ENCODE results near the gene PLAC8L1. TPM values are rescaled to one million over a fixed set of nuclear protein-coding genes. Genes with fewer than 3 reads are reported as not detected.

The PLAC8L1 gene
- total RNA-seq, 1 experiment from 2014 or later, result 0.49 TPM

DNA sequence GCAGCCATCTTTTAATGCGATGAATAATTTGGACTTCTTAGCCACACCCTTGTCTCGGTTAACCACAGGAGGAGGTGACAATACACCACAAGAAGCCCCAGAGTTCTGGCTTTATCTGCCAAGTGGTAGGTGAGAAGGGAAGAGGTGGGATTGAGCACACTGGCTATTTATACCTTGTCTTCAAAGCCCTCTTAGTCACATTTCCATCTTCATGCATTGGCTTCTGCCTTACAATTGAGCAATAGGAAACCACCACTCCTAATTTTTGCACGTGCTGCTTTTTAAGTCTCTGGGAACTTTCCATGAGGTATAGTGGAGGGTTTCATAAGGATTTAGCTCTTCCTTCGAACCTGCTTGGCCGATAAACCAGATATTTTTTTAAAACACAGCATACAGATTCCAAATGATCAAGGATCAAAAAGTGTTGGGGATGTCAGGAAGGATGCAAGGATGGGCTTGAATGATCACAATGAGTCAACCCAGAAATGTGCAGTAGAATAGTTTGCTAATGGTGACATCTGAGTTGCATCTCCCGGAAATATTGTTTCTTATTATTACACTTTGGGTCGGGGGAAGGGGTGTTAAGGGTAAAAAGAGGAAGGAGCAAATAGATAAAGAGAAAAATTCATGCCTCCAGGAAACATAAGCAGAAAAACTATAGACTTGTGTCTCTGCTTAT, 25.5 kb downstream of the PLAC8L1 start:
- in situ Hi-C loops (cut with HindIII; ENCODE audit: low pct_unique_long_range_greater_than_20kb, low sequenced_read_pairs), result no loop called here

DNA sequence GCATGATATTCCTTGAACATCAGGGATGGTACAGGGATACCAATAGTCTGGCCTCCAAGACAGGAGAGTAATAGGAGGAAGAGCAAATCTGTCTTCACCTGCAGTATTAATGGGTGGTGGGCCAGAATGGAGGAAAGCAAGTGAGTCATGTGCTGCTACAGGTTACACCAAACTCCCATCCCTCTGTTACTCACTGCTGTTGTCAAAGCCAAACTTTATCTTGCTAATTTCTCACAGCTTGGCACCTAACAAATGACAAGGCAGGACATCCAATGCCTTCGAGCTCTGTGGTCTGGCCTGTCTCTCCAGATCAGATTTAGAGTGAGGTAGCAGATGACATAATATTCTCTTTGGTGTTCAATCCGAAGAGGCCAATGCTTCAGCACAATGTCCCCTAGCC, 26.8 kb downstream of the PLAC8L1 start:
- no peak for TF ChIP-seq POLR2AphosphoS5 (IDR thresholded peaks at IDR 0.05; ENCODE audit: low read depth, low read length)
- TF ChIP-seq, protein P1, sequence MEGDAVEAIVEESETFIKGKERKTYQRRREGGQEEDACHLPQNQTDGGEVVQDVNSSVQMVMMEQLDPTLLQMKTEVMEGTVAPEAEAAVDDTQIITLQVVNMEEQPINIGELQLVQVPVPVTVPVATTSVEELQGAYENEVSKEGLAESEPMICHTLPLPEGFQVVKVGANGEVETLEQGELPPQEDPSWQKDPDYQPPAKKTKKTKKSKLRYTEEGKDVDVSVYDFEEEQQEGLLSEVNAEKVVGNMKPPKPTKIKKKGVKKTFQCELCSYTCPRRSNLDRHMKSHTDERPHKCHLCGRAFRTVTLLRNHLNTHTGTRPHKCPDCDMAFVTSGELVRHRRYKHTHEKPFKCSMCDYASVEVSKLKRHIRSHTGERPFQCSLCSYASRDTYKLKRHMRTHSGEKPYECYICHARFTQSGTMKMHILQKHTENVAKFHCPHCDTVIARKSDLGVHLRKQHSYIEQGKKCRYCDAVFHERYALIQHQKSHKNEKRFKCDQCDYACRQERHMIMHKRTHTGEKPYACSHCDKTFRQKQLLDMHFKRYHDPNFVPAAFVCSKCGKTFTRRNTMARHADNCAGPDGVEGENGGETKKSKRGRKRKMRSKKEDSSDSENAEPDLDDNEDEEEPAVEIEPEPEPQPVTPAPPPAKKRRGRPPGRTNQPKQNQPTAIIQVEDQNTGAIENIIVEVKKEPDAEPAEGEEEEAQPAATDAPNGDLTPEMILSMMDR (IDR thresholded peaks at IDR 0.05), result no peak
- no peak for TF ChIP-seq TCF7L2 (IDR thresholded peaks at IDR 0.05; ENCODE audit: low read depth, low read length)
- TF ChIP-seq SIN3A (IDR thresholded peaks at IDR 0.05; ENCODE audit: borderline replicate concordance, insufficient read depth, low read depth, low read length), result no peak
- TF ChIP-seq, protein P2, sequence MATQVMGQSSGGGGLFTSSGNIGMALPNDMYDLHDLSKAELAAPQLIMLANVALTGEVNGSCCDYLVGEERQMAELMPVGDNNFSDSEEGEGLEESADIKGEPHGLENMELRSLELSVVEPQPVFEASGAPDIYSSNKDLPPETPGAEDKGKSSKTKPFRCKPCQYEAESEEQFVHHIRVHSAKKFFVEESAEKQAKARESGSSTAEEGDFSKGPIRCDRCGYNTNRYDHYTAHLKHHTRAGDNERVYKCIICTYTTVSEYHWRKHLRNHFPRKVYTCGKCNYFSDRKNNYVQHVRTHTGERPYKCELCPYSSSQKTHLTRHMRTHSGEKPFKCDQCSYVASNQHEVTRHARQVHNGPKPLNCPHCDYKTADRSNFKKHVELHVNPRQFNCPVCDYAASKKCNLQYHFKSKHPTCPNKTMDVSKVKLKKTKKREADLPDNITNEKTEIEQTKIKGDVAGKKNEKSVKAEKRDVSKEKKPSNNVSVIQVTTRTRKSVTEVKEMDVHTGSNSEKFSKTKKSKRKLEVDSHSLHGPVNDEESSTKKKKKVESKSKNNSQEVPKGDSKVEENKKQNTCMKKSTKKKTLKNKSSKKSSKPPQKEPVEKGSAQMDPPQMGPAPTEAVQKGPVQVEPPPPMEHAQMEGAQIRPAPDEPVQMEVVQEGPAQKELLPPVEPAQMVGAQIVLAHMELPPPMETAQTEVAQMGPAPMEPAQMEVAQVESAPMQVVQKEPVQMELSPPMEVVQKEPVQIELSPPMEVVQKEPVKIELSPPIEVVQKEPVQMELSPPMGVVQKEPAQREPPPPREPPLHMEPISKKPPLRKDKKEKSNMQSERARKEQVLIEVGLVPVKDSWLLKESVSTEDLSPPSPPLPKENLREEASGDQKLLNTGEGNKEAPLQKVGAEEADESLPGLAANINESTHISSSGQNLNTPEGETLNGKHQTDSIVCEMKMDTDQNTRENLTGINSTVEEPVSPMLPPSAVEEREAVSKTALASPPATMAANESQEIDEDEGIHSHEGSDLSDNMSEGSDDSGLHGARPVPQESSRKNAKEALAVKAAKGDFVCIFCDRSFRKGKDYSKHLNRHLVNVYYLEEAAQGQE (IDR thresholded peaks at IDR 0.05; ENCODE audit: insufficient read depth in 1 of 2, low read depth in 2 of 2, low read length in 1 of 2), result no peak
- no peaks in the 10 kb centered on the region for H3K36me3 ChIP-seq (ENCODE audit: control insufficient read depth, insufficient read depth, low read length)
- H3K9me3 ChIP-seq (ENCODE audit: control insufficient read depth, insufficient read depth, low read depth, low read length), result no peaks in the 10 kb centered on the region
- in situ Hi-C loops (cut with HindIII; ENCODE audit: low pct_unique_long_range_greater_than_20kb, low sequenced_read_pairs) (no loop called here), intact Hi-C loops (cut with micrococcal nuclease; ENCODE audit: unreplicated experiment) (no loop called here)
- BruUV-seq (replicated peaks), result no TSS peak
- H3K27me3 ChIP-seq (ENCODE audit: control insufficient read depth, insufficient read depth, low read length), result no peaks in the 10 kb centered on the region
- H3K27ac ChIP-seq (ENCODE audit: low read length), result no peak overlapping the region
- no peak for ATAC-seq
- DNase-seq (ENCODE audit: low read depth, low spot score), result no peak
- H3K4me1 ChIP-seq (ENCODE audit: control insufficient read depth, insufficient read depth, low read length), result no peaks in the 10 kb centered on the region
- H3K4me3 ChIP-seq (ENCODE audit: low read depth in 2 of 2, low read length in 2 of 2), result no peak overlapping the region
- ChIA-PET POLR2A (no interaction called here), CTCF (no interaction called here)

More for the DNA sequence above, 25.5 kb downstream of the PLAC8L1 start:
- Histone ChIP-seq H3K27me3 (ENCODE audit: control insufficient read depth, insufficient read depth, low read length) (no peaks in the 10 kb centered on the region), H3K36me3 (ENCODE audit: control insufficient read depth, insufficient read depth, low read length) (no peaks in the 10 kb centered on the region), H3K9me3 (ENCODE audit: control insufficient read depth, insufficient read depth, low read depth, low read length) (no peaks in the 10 kb centered on the region), H3K4me3 (ENCODE audit: low read depth in 2 of 2, low read length in 2 of 2) (no peak overlapping the region), H3K4me1 (ENCODE audit: control insufficient read depth, insufficient read depth, low read length) (no peaks in the 10 kb centered on the region), H3K27ac (ENCODE audit: low read length) (no peak overlapping the region)
- ATAC-seq, result no peak
- no TSS peak for BruUV-seq (replicated peaks)
- DNase-seq (ENCODE audit: low read depth, low spot score), result no peak
- TF ChIP-seq, protein P1 (IDR thresholded peaks at IDR 0.05), result no peak
- TF ChIP-seq POLR2AphosphoS5 (IDR thresholded peaks at IDR 0.05; ENCODE audit: low read depth, low read length) (no peak), SIN3A (IDR thresholded peaks at IDR 0.05; ENCODE audit: borderline replicate concordance, insufficient read depth, low read depth, low read length) (no peak), TCF7L2 (IDR thresholded peaks at IDR 0.05; ENCODE audit: low read depth, low read length) (no peak)
- TF ChIP-seq, protein P2 (IDR thresholded peaks at IDR 0.05; ENCODE audit: insufficient read depth in 1 of 2, low read depth in 2 of 2, low read length in 1 of 2), result no peak
- CTCF ChIA-PET, result no interaction called here
- POLR2A ChIA-PET, result no interaction called here
- intact Hi-C loops (cut with micrococcal nuclease; ENCODE audit: unreplicated experiment), result no loop called here

Measured in Panc1 (cell line).